Upper lobe of right lung (tissue), 1 donor: Measurements from ENCODE around the gene METTL22. TPM values are rescaled to one million over a fixed set of nuclear protein-coding genes. Genes with fewer than 3 reads are reported as not detected.

Source experiments
- ATAC-seq: fragments of 200-7000 bp; cut with Tn5 transposase; one replicate; pipeline ENCODE4 v1.9.1; 2020; ENCODE audit warnings: mild to moderate bottlenecking, moderate library complexity
- DNase-seq: peaks from one replicate; pipeline ENCODE4 v3.0.0-alpha.2; 2020
- H3K27ac ChIP-seq: fragments of 200-600 bp; one replicate; pipeline ENCODE4 v1.8.0; 2022
- H3K27me3 ChIP-seq: fragments of 200-600 bp; one replicate; pipeline ENCODE4 v1.8.0; 2022; ENCODE audit warnings: mild to moderate bottlenecking
- H3K36me3 ChIP-seq: fragments of 200-600 bp; one replicate; pipeline ENCODE4 v1.8.0; 2022
- H3K4me1 ChIP-seq: fragments of 200-600 bp; one replicate; pipeline ENCODE4 v1.8.0; 2022
- H3K4me3 ChIP-seq: fragments of 200-600 bp; one replicate; pipeline ENCODE4 v1.8.0; 2022; ENCODE audit warnings: mild to moderate bottlenecking
- H3K9me3 ChIP-seq: fragments of 200-600 bp; one replicate; pipeline ENCODE4 v1.8.0; 2022
- intact Hi-C: fragments of 100-400 bp; cut with DNase I; formaldehyde crosslinking; loops from one replicate; pipeline ENCODE4 v1.11.0; 2022
- total RNA-seq: library from RNA; stranded (reverse); fragmentation: NEBNext Ultra II Directional; extraction: Animal tissue kit (Norgen Biotek cat#: 25700); gene quantifications from one replicate; pipeline ENCODE4 v1.2.1, GENCODE V29; 2021
- TF ChIP-seq, protein P1 (sequence below): fragments of 200-600 bp; IDR thresholded peaks from one replicate; pipeline ENCODE4 v1.8.0; 2022; ENCODE audit warnings: antibody characterized with exemption
- donor health status: DM: no; HTN: yes; CAD: no; lungs with severe emphysema.

METTL22 gene
- total RNA-seq, 1 donor from 2014 or later: 38.6 TPM

DNA sequence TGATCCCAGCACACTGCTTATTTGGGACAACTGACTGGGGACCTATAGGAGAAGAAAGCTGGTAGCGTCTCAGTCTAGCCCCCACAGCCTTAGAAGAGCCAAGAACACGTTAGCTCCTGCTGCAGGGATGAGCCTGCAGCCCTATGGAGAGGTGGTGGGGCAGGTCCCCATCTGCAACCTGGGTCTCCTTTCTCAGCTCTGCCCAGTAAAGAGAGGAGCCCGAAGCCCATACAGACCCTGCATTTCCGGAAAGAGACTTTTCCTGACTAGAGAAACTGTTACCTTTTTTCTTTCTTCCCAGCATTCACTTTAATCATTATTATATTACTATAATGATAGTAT is 788 bp downstream of the METTL22 start:
- intact Hi-C loops: no loop called here
- peak overlapping the region; percentile 85 for H3K4me3 ChIP-seq
- ATAC-seq: peak; percentile 10
- DNase-seq: no peak
- no peaks in the 10 kb centered on the region for H3K9me3 ChIP-seq
- TF ChIP-seq, protein P1, sequence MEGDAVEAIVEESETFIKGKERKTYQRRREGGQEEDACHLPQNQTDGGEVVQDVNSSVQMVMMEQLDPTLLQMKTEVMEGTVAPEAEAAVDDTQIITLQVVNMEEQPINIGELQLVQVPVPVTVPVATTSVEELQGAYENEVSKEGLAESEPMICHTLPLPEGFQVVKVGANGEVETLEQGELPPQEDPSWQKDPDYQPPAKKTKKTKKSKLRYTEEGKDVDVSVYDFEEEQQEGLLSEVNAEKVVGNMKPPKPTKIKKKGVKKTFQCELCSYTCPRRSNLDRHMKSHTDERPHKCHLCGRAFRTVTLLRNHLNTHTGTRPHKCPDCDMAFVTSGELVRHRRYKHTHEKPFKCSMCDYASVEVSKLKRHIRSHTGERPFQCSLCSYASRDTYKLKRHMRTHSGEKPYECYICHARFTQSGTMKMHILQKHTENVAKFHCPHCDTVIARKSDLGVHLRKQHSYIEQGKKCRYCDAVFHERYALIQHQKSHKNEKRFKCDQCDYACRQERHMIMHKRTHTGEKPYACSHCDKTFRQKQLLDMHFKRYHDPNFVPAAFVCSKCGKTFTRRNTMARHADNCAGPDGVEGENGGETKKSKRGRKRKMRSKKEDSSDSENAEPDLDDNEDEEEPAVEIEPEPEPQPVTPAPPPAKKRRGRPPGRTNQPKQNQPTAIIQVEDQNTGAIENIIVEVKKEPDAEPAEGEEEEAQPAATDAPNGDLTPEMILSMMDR: no peak
- peaks cover 23% of the 10 kb centered on the region for H3K36me3 ChIP-seq
- H3K27me3 ChIP-seq: no peaks in the 10 kb centered on the region
- peak overlapping the region; percentile 91 for H3K27ac ChIP-seq
- H3K4me1 ChIP-seq: peaks cover 7% of the 10 kb centered on the region

DNA sequence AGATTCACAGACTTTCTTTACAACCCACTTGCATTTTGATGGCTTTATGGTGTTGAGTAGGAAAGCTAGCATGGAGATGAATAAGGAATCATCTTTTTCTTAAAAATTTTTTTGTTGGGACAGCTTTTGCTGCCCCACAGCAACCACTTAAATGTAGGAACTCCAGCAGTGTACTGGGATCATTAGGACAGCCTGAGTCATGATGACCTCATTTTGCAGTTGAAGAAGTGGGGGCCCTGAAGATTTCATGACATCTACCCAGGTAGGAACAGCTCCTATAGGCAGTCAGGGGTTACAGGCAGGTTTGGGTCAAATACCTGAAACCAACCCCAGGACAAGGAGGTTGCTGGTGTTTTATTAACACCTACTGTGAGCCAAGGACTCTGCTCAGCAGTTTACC is 2.1 kb downstream of the METTL22 start:
- intact Hi-C loops: no loop called here
- ATAC-seq: no peak
- TF ChIP-seq, protein P1: no peak

DNA sequence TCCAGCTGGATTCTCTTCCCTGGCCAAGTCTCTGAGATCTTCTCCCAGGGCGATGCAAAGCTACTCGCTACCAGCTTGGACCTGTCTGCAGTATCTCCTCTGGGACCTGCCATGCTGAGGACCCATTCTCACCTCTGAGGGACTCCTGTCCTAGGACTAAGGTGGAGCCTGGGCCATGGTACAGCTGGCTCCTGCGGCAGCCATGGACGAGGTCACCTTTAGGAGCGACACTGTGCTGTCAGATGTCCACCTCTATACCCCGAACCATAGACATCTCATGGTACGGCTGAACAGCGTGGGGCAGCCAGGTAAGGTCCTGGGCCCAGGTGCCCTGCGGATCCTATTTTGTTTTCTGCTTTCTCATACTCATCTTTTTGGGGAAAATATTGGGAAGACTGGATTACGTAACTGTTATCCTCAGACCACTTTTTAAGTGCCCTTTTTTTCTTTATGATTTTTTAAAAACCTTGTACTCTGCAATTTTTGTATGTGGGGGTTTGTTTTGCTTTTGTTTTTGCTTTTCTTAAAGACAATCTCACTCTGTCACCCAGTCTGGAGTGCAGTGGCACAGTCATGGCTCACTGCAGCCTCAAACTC is 4.1 kb downstream of the METTL22 start:
- no peak for ATAC-seq
- Histone ChIP-seq H3K27ac (no peak overlapping the region), H3K27me3 (no peaks in the 10 kb centered on the region), H3K4me1 (peaks cover 7% of the 10 kb centered on the region), H3K36me3 (peaks cover 56% of the 10 kb centered on the region), H3K9me3 (no peaks in the 10 kb centered on the region), H3K4me3 (no peak overlapping the region)
- TF ChIP-seq, protein P1: no peak
- DNase-seq: no peak
- intact Hi-C loops: no loop called here

More for the DNA sequence above, 2.1 kb downstream of the METTL22 start:
- peaks cover 7% of the 10 kb centered on the region for H3K4me1 ChIP-seq
- no peaks in the 10 kb centered on the region for H3K27me3 ChIP-seq
- H3K4me3 ChIP-seq: no peak overlapping the region
- DNase-seq: no peak
- no peaks in the 10 kb centered on the region for H3K9me3 ChIP-seq
- no peak overlapping the region for H3K27ac ChIP-seq
- peaks cover 36% of the 10 kb centered on the region for H3K36me3 ChIP-seq

DNA sequence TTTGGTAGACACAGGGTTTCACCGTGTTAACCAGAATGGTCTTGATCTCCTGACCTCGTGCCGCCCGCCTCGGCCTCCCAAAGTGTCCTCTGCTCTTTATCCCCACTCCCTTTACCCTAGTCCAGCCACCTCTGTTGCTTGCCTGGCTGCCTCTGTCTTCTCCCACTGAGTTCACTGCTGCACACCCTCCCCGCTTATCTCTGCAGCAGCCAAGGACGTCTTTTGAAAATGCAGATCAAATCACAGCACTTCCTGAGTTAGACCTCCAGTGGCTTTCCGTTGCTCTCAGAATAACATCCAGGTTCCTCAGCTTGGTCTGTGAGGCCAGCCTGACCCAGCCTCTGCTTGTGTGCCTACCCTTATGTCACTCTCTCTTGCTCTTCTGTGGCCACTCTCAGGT is 5.4 kb downstream of the METTL22 start:
- intact Hi-C loops: no loop called here
- TF ChIP-seq, protein P1: no peak
- ATAC-seq (no peak), DNase-seq (no peak)
- no peak overlapping the region for H3K27ac ChIP-seq
- peaks cover 7% of the 10 kb centered on the region for H3K4me1 ChIP-seq
- H3K9me3 ChIP-seq: no peaks in the 10 kb centered on the region
- H3K4me3 ChIP-seq: no peak overlapping the region
- H3K27me3 ChIP-seq: no peaks in the 10 kb centered on the region
- H3K36me3 ChIP-seq: peaks cover 68% of the 10 kb centered on the region

DNA sequence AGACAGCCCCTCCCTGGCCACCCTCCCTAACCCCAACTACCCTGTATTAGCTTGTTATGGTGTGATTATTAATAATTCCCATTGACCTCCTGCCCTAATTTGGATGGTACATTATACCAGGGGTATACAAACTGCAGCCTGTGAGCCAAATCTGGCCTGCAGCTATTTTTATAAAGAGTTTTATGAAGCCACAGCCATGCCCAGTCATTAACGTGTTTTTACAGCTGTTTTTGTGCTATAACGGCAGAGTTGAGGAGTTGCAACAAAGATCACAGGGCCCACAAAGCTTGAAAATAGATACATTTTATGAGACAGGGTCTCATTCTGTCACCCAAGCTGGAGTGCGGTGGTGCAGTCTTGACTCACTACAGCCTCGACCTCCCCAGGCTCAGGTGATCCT is 6.0 kb downstream of the METTL22 start:
- intact Hi-C loops: no loop called here
- Histone ChIP-seq H3K4me1 (peaks cover 6% of the 10 kb centered on the region), H3K4me3 (no peak overlapping the region), H3K36me3 (peaks cover 70% of the 10 kb centered on the region), H3K9me3 (no peaks in the 10 kb centered on the region), H3K27ac (no peak overlapping the region), H3K27me3 (no peaks in the 10 kb centered on the region)
- no peak for ATAC-seq
- TF ChIP-seq, protein P1: no peak
- DNase-seq: no peak
